Activated naive CD8-positive, alpha-beta T cell treated with anti-CD3 and anti-CD28 coated beads for 36 hours (primary cell): ENCODE measurements around the gene AUH. TPM values are rescaled to one million over a fixed set of nuclear protein-coding genes. Genes with fewer than 3 reads are reported as not detected.
"Not testable (repeated sequence)": the region's sequence is repeated elsewhere in the genome, so short reads cannot be mapped to it uniquely, and the experiment has no call there.

Experiments
- DNase-seq: peaks from one replicate; pipeline ENCODE4 v3.0.0; 2021
- H3K27ac Mint-ChIP-seq: one replicate; pipeline ENCODE4 v1.8.0; 2022; ENCODE audit warnings: mild to moderate bottlenecking, moderate library complexity, mixed read lengths
- H3K27me3 Mint-ChIP-seq: one replicate; pipeline ENCODE4 v1.8.0; 2022; ENCODE audit warnings: mild to moderate bottlenecking, mixed read lengths
- H3K36me3 Mint-ChIP-seq: one replicate; pipeline ENCODE4 v1.8.0; 2021; ENCODE audit warnings: mild to moderate bottlenecking, mixed read lengths
- H3K4me1 Mint-ChIP-seq: one replicate; pipeline ENCODE4 v1.8.0; 2021; ENCODE audit warnings: mixed read lengths
- H3K4me3 Mint-ChIP-seq: one replicate; pipeline ENCODE4 v1.8.0; 2022; ENCODE audit warnings: mild to moderate bottlenecking, moderate library complexity, mixed read lengths
- H3K9me3 Mint-ChIP-seq: one replicate; pipeline ENCODE4 v1.8.0; 2022; ENCODE audit warnings: mixed read lengths
- total RNA-seq, 2 experiments: library from RNA; stranded (reverse); gene quantifications; one replicate each; pipeline ENCODE4 v1.2.3, GENCODE V29; 2021

Gene AUH
- total RNA-seq, 2 experiments from 2014 or later = 12.4 to 13.2 TPM

DNA sequence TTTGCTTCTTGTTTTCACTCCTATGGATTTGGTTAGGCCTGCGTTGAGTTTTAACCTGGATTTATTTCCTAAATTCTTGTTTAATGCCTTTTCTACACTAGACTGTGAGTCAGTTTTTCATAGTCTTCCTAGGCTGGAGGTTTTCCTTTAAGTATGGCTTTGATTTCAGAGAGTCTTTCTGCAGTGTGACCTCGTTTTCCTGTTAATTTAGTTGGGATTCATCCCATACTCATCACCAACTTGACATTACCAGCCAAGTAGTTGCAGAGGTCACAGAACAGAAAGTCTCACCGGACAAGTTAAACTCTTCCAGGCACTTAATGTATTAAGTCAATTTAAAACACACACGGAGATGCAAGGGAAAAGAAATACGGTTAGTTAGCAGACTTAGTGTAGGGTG, 29.7 kb upstream of the AUH start:
- no peaks in the 10 kb centered on the region for H3K9me3 Mint-ChIP-seq
- no peaks in the 10 kb centered on the region for H3K27me3 Mint-ChIP-seq
- H3K4me3 Mint-ChIP-seq = no peak overlapping the region
- H3K27ac Mint-ChIP-seq = no peak overlapping the region
- peaks cover 13% of the 10 kb centered on the region for H3K4me1 Mint-ChIP-seq
- H3K36me3 Mint-ChIP-seq = no peaks in the 10 kb centered on the region
- no peak for DNase-seq

DNA sequence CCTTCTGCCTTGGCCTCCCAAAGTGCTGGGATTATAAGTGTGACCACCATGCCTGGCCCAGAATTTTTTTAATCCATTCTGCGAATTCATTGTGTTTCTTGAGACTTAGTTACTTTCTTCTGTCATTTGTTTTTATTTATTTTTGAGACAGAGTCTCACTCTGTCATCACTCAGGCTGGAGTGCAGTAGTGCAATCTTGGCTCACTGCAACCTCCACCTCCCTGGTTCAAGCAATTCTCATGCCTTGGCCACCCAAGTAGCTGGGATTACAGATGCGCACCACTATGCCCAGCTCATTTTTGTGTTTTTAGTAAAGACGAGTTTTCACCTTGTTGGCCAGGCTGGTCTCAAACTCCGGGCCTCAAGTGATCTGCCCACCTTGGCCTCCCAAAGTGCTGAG, 28.0 kb upstream of the AUH start:
- H3K27me3 Mint-ChIP-seq, H3K9me3 Mint-ChIP-seq, H3K27ac Mint-ChIP-seq, H3K4me1 Mint-ChIP-seq, H3K36me3 Mint-ChIP-seq, DNase-seq, H3K4me3 Mint-ChIP-seq: not testable (repeated sequence)

GRCh38 chr9:91386765-91387164, 25.0 kb upstream of the AUH start:
- H3K9me3 Mint-ChIP-seq = no peaks in the 10 kb centered on the region
- H3K27ac Mint-ChIP-seq = no peak overlapping the region
- DNase-seq = no peak
- no peaks in the 10 kb centered on the region for H3K36me3 Mint-ChIP-seq
- peaks cover 7% of the 10 kb centered on the region for H3K27me3 Mint-ChIP-seq
- H3K4me1 Mint-ChIP-seq = peaks cover 3% of the 10 kb centered on the region
- no peak overlapping the region for H3K4me3 Mint-ChIP-seq

- DNase-seq = no peak
- Mint-ChIP-seq H3K9me3 (no peaks in the 10 kb centered on the region), H3K27me3 (peaks cover 22% of the 10 kb centered on the region), H3K4me3 (no peak overlapping the region), H3K36me3 (no peaks in the 10 kb centered on the region), H3K4me1 (peaks cover 3% of the 10 kb centered on the region), H3K27ac (no peak overlapping the region)
These were observed 23.2 kb upstream of the AUH start for GRCh38 chr9:91384954-91385353.

GRCh38 chr9:91383577-91383976, 21.9 kb upstream of the AUH start:
- H3K4me1 Mint-ChIP-seq = peaks cover 3% of the 10 kb centered on the region
- H3K27me3 Mint-ChIP-seq = peaks cover 23% of the 10 kb centered on the region
- no peak overlapping the region for H3K4me3 Mint-ChIP-seq
- DNase-seq = no peak
- no peaks in the 10 kb centered on the region for H3K36me3 Mint-ChIP-seq
- no peak overlapping the region for H3K27ac Mint-ChIP-seq
- no peaks in the 10 kb centered on the region for H3K9me3 Mint-ChIP-seq

DNA sequence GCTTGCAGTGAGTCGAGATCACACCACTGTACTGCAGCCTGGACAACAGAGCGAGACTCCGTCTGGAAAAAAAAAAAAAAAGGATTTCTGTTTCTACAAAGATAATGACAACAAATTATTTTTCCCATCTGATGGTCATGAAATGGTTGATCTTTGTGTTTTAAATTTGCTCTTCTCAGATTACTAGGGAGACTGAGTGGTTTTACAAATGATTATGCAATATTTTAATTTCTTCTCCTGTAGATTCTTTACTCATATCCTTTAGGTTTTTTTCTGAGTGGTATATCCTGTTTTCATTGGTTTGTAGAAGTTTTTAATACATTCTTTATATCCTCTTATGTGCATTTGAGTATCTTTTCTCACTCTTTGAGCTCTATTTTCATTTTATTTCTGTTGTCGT, 20.6 kb upstream of the AUH start:
- H3K27ac Mint-ChIP-seq = no peak overlapping the region
- DNase-seq = no peak
- H3K36me3 Mint-ChIP-seq = peaks cover 4% of the 10 kb centered on the region
- peaks cover 24% of the 10 kb centered on the region for H3K27me3 Mint-ChIP-seq
- H3K4me3 Mint-ChIP-seq = no peak overlapping the region
- H3K9me3 Mint-ChIP-seq = peaks cover 4% of the 10 kb centered on the region
- H3K4me1 Mint-ChIP-seq = peaks cover 3% of the 10 kb centered on the region

DNA sequence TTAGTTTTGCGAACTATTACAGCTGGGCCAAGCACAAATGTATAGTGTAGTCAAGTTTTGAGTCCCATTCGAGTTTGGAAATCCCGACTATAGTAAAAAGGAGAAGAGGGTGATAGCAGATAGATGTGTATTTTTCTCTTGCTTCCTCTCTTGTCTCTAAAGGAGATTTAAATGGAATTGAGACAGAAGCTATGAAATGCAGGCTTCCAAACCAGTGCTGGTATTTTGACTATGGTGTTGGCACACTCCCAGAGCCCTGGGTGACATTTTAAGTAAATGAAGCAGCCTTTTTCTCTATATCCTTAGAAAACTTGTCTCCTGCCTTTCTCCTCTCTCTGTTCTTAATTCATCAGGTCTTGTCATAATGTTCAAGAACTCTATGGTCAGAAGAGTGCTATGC, 17.7 kb upstream of the AUH start:
- H3K36me3 Mint-ChIP-seq = peaks cover 6% of the 10 kb centered on the region
- peaks cover 4% of the 10 kb centered on the region for H3K9me3 Mint-ChIP-seq
- no peaks in the 10 kb centered on the region for H3K4me1 Mint-ChIP-seq
- no peak overlapping the region for H3K4me3 Mint-ChIP-seq
- peaks cover 34% of the 10 kb centered on the region for H3K27me3 Mint-ChIP-seq
- no peak overlapping the region for H3K27ac Mint-ChIP-seq
- no peak for DNase-seq

- no peak overlapping the region for H3K4me3 Mint-ChIP-seq
- no peak for DNase-seq
These were observed 17.0 kb upstream of the AUH start for GRCh38 chr9:91378695-91379127.

DNA sequence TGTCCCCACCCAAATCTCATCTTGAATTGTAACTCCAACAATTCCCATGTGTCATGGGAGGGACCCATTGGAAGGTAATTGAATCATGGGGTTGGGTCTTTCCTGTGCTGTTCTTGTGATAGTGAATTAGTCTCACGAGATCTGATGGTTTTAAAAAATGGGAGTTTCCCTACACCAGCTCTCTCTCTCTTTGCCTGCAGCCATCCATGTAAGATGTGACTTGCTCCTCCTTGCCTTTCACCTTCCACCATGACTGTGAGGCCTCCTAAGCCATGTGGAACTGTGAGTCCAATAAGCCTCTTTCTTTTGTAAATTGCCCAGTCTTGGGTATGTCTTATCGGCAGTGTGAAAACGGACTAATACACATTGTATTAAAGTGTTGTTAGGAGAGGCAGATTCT, 16.3 kb upstream of the AUH start:
- DNase-seq, H3K4me1 Mint-ChIP-seq, H3K27ac Mint-ChIP-seq, H3K9me3 Mint-ChIP-seq, H3K4me3 Mint-ChIP-seq, H3K36me3 Mint-ChIP-seq: not testable (repeated sequence)
- H3K27me3 Mint-ChIP-seq = peaks cover 34% of the 10 kb centered on the region

More at GRCh38 chr9:91378695-91379127, 17.0 kb upstream of the AUH start:
- Mint-ChIP-seq H3K27me3 (peaks cover 34% of the 10 kb centered on the region), H3K27ac (no peak overlapping the region), H3K4me1 (no peaks in the 10 kb centered on the region), H3K36me3 (peaks cover 6% of the 10 kb centered on the region), H3K9me3 (peaks cover 4% of the 10 kb centered on the region)

DNA sequence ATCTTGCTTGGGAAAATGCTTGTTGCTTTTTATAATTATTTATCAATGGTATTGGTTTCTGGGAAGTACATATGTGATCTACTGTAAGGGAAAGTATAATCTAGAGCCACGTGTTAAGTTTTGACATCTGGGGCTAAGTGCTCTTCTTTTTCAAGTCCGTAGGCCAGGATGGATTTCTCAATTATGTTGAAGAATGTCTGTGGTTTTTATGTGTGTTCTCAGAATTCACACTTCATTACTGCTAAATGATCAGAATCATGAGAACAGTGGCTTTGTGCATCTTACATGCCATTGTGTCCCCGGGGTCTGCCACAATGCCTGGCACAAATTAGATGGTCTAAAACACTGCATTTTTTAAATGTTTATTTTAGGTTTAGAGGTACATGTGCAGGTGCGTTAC, 14.5 kb upstream of the AUH start:
- Mint-ChIP-seq H3K4me3 (no peak overlapping the region), H3K27ac (no peak overlapping the region), H3K27me3 (peaks cover 24% of the 10 kb centered on the region), H3K4me1 (no peaks in the 10 kb centered on the region), H3K9me3 (peaks cover 4% of the 10 kb centered on the region), H3K36me3 (peaks cover 6% of the 10 kb centered on the region)
- no peak for DNase-seq

- Mint-ChIP-seq H3K4me1 (no peaks in the 10 kb centered on the region), H3K27ac (no peak overlapping the region), H3K4me3 (no peak overlapping the region), H3K27me3 (peaks cover 12% of the 10 kb centered on the region), H3K36me3 (peaks cover 6% of the 10 kb centered on the region), H3K9me3 (peaks cover 4% of the 10 kb centered on the region)
- no peak for DNase-seq
These were observed 13.2 kb upstream of the AUH start for GRCh38 chr9:91374939-91375338.

GRCh38 chr9:91371894-91372293, 10.2 kb upstream of the AUH start:
- Mint-ChIP-seq H3K27me3 (peaks cover 7% of the 10 kb centered on the region), H3K9me3 (no peaks in the 10 kb centered on the region), H3K4me3 (no peak overlapping the region), H3K4me1 (no peaks in the 10 kb centered on the region), H3K27ac (no peak overlapping the region), H3K36me3 (peaks cover under 1% of the 10 kb centered on the region)
- no peak for DNase-seq

GRCh38 chr9:91370006-91370405, 8.3 kb upstream of the AUH start:
- H3K9me3 Mint-ChIP-seq, H3K27ac Mint-ChIP-seq, H3K4me3 Mint-ChIP-seq, H3K27me3 Mint-ChIP-seq, H3K4me1 Mint-ChIP-seq, DNase-seq, H3K36me3 Mint-ChIP-seq: not testable (repeated sequence)

DNA sequence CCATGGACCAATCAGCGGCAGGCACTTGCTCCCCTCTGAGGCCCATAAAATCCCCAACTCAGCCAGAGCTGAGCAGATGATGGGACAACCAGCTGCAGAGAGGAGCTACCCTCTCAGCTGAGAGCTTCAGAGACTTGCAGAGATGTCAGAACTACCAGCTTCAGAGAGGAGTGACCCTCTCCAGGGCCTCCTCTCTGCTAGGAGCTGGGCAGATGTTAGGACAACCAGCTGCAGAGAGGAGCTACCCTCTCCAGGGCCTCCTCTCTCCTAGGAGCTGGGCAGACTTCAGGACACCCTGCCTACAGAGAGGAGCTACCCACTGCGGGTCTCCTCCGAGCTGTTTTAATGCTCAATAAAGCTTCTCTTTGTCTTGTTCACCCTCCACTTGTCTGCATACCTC, 3.0 kb upstream of the AUH start:
- no peaks in the 10 kb centered on the region for H3K27me3 Mint-ChIP-seq
- peaks cover 1% of the 10 kb centered on the region for H3K9me3 Mint-ChIP-seq
- no peak for DNase-seq
- H3K27ac Mint-ChIP-seq = no peak overlapping the region
- H3K36me3 Mint-ChIP-seq = peaks cover 4% of the 10 kb centered on the region
- no peak overlapping the region for H3K4me3 Mint-ChIP-seq
- peaks cover 19% of the 10 kb centered on the region for H3K4me1 Mint-ChIP-seq

- H3K27ac Mint-ChIP-seq = no peak overlapping the region
- DNase-seq = no peak
- H3K27me3 Mint-ChIP-seq = no peaks in the 10 kb centered on the region
- peaks cover 26% of the 10 kb centered on the region for H3K4me1 Mint-ChIP-seq
- peaks cover 1% of the 10 kb centered on the region for H3K9me3 Mint-ChIP-seq
- H3K4me3 Mint-ChIP-seq = no peak overlapping the region
- peaks cover 8% of the 10 kb centered on the region for H3K36me3 Mint-ChIP-seq
These were observed 2.3 kb upstream of the AUH start for GRCh38 chr9:91364005-91364404.

- Mint-ChIP-seq H3K27me3 (no peaks in the 10 kb centered on the region), H3K4me3 (peak overlapping the region; percentile 78), H3K9me3 (peaks cover 1% of the 10 kb centered on the region), H3K27ac (peak overlapping the region; percentile 82), H3K4me1 (peaks cover 41% of the 10 kb centered on the region), H3K36me3 (peaks cover 8% of the 10 kb centered on the region)
- no peak for DNase-seq
These were observed 413 bp upstream of the AUH start for GRCh38 chr9:91362051-91362611.
